ENCODE results near the gene SLC47A2.

DNA sequence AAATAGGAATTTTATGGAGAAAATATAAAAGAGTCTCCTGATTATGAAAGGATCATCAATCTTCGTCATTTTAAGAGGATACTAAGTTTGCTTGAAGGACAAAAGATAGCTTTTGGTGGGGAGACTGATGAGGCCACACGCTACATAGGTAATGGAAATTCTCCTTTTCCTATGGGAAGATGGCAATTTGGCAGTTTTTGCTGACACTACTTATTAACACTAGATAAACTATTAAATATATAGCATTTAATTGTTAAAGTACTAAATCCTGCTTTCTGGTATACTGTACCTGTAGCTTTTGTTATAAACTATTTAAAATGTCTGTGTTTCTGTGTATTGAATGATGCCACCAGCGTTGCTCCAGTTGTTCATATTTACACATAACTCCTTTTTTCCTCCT, 55.3 kb downstream of the SLC47A2 start:
- TF ChIP-seq, protein P1, sequence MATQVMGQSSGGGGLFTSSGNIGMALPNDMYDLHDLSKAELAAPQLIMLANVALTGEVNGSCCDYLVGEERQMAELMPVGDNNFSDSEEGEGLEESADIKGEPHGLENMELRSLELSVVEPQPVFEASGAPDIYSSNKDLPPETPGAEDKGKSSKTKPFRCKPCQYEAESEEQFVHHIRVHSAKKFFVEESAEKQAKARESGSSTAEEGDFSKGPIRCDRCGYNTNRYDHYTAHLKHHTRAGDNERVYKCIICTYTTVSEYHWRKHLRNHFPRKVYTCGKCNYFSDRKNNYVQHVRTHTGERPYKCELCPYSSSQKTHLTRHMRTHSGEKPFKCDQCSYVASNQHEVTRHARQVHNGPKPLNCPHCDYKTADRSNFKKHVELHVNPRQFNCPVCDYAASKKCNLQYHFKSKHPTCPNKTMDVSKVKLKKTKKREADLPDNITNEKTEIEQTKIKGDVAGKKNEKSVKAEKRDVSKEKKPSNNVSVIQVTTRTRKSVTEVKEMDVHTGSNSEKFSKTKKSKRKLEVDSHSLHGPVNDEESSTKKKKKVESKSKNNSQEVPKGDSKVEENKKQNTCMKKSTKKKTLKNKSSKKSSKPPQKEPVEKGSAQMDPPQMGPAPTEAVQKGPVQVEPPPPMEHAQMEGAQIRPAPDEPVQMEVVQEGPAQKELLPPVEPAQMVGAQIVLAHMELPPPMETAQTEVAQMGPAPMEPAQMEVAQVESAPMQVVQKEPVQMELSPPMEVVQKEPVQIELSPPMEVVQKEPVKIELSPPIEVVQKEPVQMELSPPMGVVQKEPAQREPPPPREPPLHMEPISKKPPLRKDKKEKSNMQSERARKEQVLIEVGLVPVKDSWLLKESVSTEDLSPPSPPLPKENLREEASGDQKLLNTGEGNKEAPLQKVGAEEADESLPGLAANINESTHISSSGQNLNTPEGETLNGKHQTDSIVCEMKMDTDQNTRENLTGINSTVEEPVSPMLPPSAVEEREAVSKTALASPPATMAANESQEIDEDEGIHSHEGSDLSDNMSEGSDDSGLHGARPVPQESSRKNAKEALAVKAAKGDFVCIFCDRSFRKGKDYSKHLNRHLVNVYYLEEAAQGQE (IDR thresholded peaks at IDR 0.05; ENCODE audit: unreplicated experiment): no peak
- TF ChIP-seq CTCF (conservative IDR thresholded peaks at IDR 0.05; ENCODE audit: low read depth in 2 of 2) (no peak), POLR2AphosphoS5 (IDR thresholded peaks at IDR 0.05; ENCODE audit: low read depth) (no peak), CREB1 (CRISPR knock-in tag; IDR thresholded peaks at IDR 0.05; ENCODE audit: low read depth) (no peak), JUNB (IDR thresholded peaks at IDR 0.05; ENCODE audit: unreplicated experiment) (no peak), EZH2 (IDR thresholded peaks at IDR 0.05; ENCODE audit: low read depth, unreplicated experiment) (no peak), EZH2phosphoT487 (IDR thresholded peaks at IDR 0.05; ENCODE audit: unreplicated experiment) (no peak)
- TF ChIP-seq, protein P2, sequence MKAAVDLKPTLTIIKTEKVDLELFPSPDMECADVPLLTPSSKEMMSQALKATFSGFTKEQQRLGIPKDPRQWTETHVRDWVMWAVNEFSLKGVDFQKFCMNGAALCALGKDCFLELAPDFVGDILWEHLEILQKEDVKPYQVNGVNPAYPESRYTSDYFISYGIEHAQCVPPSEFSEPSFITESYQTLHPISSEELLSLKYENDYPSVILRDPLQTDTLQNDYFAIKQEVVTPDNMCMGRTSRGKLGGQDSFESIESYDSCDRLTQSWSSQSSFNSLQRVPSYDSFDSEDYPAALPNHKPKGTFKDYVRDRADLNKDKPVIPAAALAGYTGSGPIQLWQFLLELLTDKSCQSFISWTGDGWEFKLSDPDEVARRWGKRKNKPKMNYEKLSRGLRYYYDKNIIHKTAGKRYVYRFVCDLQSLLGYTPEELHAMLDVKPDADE (IDR thresholded peaks at IDR 0.05): no peak
